HG03064 (cell line): ENCODE data around the gene ADGRG7.

Experiments used
- ATAC-seq: cut with Tn5 transposase; IDR thresholded peaks from one replicate; pipeline ENCODE4 v1.9.1; 2021; ENCODE audit warnings: low read depth; ENCODE audit not compliant: unreplicated experiment

ADGRG7 gene

DNA sequence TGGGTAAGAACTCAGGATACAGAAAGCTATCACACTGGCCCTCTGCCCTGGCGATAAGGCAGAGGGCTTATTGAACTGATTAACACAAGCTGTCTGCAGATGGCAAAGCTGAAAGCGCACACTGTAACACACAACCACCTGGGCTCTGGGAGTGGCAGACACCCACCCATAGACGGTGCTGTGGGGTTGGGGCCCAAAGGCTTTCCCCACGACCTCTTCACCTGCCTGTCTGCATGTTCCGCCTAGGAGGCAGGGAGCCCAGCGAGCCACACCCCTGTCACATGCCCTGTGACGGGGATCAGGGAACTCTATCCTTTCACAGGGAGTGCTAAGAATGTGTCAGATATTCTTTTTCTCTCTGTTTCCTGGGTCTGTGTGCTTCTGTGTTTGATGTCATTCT is 87.8 kb downstream of the ADGRG7 start:
- ATAC-seq = no peak

- ATAC-seq = no peak
These were observed 88.4 kb downstream of the ADGRG7 start for GRCh38 chr3:100697723-100698285.

- no peak for ATAC-seq
These were observed 89.3 kb downstream of the ADGRG7 start for GRCh38 chr3:100698736-100699135.

GRCh38 chr3:100700708-100701107 is 91.3 kb downstream of the ADGRG7 start:
- no peak for ATAC-seq

DNA sequence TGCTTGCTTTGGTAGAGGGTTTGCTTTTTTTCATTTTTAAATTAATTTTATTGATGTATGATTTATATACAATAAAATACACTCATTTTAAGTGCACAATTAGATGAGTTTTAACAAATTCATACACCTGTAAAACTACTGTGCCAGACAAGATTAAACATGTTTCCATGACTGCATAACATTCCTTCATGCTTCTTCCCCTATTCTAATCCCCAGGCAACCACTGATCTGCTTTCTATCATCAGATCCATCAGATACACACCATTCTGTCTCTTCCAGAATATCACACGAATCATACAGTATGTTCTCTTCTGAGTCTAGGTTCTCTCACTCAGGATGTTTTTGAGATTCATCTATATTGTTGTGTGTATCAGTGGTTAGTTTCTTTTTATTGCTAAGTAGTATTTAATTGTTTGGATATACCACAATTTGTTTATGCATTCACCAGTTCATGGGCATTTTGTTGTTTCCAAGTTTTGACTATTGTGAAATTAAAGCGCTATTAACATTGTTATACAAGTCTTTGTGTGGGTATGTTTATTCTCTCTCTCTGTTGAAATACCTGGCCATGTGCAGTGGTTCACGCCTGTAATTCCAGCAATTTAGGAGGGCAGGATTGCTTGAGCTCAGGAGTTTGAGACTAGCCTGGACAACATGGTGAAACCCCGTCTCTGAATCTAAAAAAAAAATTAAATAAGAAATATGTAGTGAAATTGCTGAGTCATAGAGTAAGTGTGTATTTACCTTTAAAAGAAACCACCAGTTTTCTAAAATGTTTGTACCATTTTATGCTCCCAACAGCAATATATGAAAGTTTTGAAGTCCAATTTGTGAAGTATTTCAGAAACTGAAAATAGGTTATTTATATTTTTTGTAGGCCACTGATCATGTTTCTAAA is 92.9 kb downstream of the ADGRG7 start:
- ATAC-seq = peak; percentile 69

DNA sequence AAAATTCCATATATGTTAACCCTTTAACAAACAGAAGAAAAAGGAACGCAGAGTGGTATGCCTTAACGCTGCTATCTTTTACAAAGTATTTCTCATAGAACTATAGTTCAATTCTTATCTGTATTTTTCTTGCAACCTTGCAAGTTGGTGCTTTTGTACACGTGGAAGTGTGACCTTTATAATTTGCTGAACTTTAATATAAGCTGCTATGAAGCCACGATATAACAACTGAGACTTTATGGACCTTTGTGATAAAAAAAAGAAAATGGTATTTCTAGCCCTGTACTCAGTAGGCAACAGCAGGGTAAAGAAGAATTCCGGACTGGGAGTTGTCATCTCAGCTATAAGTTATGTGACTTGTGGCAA is 93.6 kb downstream of the ADGRG7 start:
- ATAC-seq = no peak

DNA sequence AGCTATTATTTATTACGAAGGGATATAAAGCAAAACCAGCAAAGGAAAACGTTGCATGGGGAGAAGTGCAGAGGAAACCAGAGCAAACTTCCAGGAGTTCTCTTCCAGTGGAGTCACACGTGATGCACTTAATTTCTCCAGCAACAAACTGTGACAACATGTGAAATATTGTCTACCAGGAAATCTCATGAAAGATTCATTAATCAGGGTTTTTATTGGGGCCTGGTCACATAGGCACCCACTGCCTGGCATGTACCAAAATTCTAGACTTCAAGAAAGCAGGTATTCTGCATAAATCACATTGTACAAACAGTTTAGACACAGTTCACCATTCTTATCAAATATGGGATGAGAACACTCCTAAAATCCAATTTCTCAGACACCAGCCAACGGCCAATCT is 94.5 kb downstream of the ADGRG7 start:
- ATAC-seq = no peak

DNA sequence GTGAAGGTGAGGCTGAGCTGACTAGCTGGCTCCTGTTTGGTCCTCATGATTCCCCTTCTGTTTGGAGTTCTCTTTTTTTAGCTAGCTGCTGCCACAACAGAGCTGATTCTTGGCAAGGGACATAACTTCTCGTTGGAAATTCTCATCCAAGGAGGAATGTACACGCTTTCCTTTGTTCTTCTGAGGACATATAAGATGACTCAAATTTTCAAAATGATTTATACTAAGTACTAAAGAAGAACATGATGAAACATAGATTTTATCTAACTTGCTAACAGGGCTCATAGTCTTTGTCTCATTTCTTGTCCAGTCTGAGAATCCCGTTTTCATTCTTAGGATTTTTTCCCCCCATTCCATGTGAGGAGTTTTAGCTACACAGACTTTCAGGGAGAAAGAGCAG is 97.0 kb downstream of the ADGRG7 start:
- no peak for ATAC-seq

GRCh38 chr3:100708644-100708988 is 99.2 kb downstream of the ADGRG7 start:
- no peak for ATAC-seq

- peak; percentile 93 for ATAC-seq
These were observed 99.8 kb downstream of the ADGRG7 start, which contains the start of gene TFG for GRCh38 chr3:100708989-100709841. Gene TFG, plus strand, starts transcription at chr3:100709494. Its CDS starts 4,192 bp downstream, at chr3:100713686.

- ATAC-seq = no peak
These were observed 100.5 kb downstream of the ADGRG7 start for GRCh38 chr3:100709842-100710260.

DNA sequence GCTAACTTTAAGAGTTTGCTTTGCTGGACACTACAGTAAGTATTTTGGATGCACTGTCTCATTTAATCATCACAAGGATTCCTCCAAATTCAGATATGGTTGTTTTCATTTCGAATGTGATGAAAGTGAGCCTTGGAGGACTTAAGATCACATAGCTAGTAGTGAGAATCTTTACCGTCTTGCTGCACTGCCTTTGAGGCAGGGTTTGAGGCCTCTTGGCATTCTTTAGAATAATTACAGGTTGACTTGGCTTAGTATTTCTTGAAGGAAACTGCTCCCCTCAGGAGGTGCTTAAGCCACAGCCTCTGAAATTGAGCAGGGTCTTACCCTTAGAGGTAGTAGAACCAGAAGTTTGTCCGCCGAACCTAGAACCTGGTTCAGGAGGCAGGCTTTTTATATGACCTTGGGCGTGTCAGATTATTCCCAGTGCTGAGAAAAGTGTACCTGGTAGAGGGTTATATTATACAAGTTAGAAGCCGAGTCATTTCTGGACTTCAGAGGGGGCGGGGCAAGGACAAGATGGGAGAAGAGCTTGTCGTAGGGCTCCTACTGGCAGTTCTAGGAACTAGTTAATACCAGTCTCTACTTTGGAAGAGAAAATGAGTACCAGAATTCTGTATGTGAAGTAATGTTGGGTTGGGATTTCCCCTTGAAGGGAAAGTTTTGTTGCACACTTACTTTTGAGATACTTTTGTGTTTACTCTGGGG is 101.0 kb downstream of the ADGRG7 start:
- ATAC-seq = peak; percentile 45

DNA sequence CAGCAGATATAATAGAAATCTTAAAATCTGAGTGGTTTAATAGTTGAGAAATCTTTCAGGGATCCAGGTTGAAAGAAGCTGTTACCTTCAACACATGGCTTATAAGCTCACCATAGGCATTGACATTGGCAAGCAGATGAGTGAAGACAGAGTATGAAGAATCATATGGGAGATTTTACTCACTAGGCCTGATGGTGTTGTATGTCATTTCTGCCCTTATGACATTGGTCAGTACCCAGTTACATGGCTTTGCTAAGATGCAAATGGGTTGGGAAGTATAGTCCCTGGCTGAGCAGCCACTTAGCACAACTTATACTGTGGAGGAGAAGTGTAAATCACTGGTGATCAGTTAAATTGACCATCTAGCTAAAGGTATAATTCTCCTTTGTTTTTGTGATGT is 105.8 kb downstream of the ADGRG7 start:
- no peak for ATAC-seq

GRCh38 chr3:100717063-100717462 is 107.7 kb downstream of the ADGRG7 start:
- ATAC-seq = no peak

DNA sequence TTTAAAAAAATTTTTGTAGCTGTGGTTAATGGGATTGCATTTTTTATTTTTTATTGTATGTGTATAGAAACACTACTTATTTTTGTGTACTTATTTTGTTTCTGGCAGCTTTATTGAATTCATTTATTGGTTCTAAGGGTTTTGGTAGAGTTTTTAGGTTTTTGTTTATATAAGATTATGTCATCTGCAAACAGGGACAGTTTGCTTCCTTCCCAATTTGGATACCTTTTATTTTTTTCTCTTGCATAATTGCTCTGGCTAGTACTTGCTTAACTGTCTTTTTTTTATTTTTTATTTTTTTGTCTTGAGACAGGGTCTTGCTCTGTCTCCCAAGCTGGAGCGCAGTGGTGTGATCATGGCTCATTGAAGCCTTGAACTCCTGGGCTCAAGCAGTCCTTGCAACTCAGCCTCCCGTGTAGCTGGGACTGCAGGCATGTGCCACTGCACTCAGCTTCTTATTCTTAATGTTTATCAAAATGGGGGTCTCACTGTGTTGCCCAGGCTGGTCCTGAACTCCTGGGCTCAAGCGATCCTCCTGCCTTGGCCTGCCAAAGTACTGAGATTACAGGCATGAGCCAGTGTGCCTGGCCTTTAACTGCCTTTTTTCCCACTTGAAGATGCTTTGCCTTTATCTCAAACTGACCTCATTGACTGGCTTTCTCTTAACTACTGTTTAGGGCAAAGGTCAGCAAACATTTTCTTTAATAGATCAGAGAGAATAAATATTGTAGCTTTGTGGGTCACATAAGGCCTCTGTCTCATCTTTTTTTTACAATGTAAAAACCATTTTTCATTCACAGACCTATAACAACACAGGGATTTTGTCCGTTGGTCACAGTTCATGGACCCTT is 108.5 kb downstream of the ADGRG7 start:
- no peak for ATAC-seq

DNA sequence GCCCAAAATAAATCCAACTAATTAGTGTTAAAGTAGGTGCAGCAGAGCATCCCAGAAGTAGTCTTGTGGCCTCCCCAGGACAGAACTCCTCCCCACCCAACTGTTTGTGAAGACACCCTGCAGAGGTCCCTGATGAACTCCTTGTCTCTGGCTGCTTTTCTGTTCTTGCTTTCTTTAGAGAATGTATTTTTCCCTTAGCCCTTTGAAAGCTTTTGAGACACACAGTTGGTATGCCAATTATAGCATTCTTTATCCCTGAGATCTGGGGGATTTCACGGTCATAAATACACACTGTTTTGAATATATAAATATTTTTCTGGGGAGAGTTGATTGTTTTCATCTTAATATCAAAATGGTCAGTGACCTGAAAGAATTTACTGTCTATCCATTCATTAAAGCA is 109.7 kb downstream of the ADGRG7 start:
- ATAC-seq = no peak

- no peak for ATAC-seq
These were observed 111.0 kb downstream of the ADGRG7 start for GRCh38 chr3:100720426-100720825.

DNA sequence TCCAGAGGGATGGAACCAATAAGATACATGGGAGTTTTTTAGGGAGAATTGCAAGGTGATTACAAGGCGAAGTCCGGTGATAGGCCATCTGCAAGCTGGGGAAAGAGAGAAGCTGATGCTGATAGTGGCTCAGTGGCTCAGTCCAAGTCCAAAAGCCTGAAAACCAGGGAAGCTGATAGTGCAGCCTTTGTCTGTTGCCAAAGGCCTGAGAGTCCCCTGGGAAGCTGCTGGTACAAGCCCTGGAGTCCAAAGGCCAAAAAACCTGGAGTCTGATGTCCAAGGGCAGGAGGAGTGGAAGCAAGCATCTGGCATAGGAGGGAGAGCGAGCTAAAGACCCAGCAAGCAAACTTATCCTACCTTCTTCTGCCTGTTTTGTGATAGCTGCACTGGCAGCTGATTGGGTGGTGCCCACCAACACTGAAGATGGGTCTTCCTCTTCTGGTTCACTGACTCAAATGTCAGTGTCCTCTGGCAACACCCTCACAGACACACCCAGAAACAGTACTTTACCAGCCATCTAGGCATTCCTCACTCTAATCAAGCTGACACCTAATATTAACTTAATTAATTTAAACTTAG is 116.6 kb downstream of the ADGRG7 start:
- no peak for ATAC-seq

GRCh38 chr3:100726706-100727105 is 117.3 kb downstream of the ADGRG7 start:
- no peak for ATAC-seq
